Measurements from ENCODE around the gene SIRT7. TPM values are rescaled to one million over a fixed set of nuclear protein-coding genes. Genes with fewer than 3 reads are reported as not detected.

Gene SIRT7
- total RNA-seq, 2 experiments from 2014 or later, result 49.1 to 69.3 TPM

DNA sequence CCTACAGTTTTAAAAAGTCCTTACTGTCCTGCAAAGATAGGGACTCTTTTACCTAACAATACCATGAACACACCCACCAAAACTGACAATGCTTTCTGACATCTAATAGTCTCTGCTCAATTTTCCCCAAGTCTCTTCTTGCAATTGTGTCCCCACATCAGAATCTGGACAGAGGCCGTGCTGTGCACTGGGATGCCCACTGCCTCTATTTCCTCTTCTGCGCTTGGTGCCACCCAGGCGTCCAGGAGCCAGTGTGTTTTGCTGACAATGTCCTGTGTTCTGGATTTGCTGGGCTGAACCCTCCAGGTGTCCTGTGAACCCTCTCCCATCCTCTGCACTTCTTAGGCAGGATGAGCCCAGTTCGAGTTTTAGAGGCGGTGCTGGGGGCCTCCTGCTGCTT, 40.4 kb downstream of the SIRT7 start:
- Histone ChIP-seq H3K27ac (ENCODE audit: low read depth, low read length, poor library complexity, severe bottlenecking) (no peak overlapping the region), H3K4me3 (ENCODE audit: low read depth, low read length, poor library complexity, severe bottlenecking) (no peak overlapping the region), H3K36me3 (ENCODE audit: insufficient read depth, low read length) (peaks cover 63% of the 10 kb centered on the region), H3K4me1 (ENCODE audit: insufficient read depth, low read length, poor library complexity, severe bottlenecking) (peaks cover 24% of the 10 kb centered on the region), H2AFZ (ENCODE audit: low read length) (no peak overlapping the region), H3K4me2 (ENCODE audit: low read length) (no peak overlapping the region), H4K20me1 (ENCODE audit: insufficient read depth, low read length) (no peaks in the 10 kb centered on the region), H3K79me2 (ENCODE audit: insufficient read depth, low read depth, low read length) (0 out of 2 replicates have a peak, but pooled peaks cover 5% of the 10 kb centered on the region), H3K9me2 (ENCODE audit: insufficient read depth, low read length) (no peaks in the 10 kb centered on the region), H3K9me3 (ENCODE audit: low read length) (no peaks in the 10 kb centered on the region)
- no TSS peak for BruUV-seq (replicated peaks)
- intact Hi-C loops (cut with micrococcal nuclease; ENCODE audit: unreplicated experiment), result no loop called here
- no peak for DNase-seq (ENCODE audit: low spot score)
- ChIA-PET POLR2A (interaction anchor here (0.7 kb wide), 1 partner anchor 267 kb away, joined by 4 read pairs; no protein-coding TSS in a partner anchor), CTCF (ENCODE audit: unreplicated experiment) (no interaction called here)
- TF ChIP-seq, protein P1, sequence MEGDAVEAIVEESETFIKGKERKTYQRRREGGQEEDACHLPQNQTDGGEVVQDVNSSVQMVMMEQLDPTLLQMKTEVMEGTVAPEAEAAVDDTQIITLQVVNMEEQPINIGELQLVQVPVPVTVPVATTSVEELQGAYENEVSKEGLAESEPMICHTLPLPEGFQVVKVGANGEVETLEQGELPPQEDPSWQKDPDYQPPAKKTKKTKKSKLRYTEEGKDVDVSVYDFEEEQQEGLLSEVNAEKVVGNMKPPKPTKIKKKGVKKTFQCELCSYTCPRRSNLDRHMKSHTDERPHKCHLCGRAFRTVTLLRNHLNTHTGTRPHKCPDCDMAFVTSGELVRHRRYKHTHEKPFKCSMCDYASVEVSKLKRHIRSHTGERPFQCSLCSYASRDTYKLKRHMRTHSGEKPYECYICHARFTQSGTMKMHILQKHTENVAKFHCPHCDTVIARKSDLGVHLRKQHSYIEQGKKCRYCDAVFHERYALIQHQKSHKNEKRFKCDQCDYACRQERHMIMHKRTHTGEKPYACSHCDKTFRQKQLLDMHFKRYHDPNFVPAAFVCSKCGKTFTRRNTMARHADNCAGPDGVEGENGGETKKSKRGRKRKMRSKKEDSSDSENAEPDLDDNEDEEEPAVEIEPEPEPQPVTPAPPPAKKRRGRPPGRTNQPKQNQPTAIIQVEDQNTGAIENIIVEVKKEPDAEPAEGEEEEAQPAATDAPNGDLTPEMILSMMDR (conservative IDR thresholded peaks at IDR 0.05; ENCODE audit: low read length), result no peak
- no peak for TF ChIP-seq EZH2phosphoT487 (IDR thresholded peaks at IDR 0.05; ENCODE audit: borderline replicate concordance, low read depth, low read length)

GRCh38 chr17:81871387-81872230, 46.4 kb downstream of the SIRT7 start:
- peak overlapping the region; percentile 78 for H3K4me2 ChIP-seq (ENCODE audit: low read length)
- H4K20me1 ChIP-seq (ENCODE audit: insufficient read depth, low read length), result no peaks in the 10 kb centered on the region
- TSS peak; percentile 79 for BruUV-seq (replicated peaks)
- H3K9me2 ChIP-seq (ENCODE audit: insufficient read depth, low read length), result no peaks in the 10 kb centered on the region
- intact Hi-C loops (cut with micrococcal nuclease; ENCODE audit: unreplicated experiment), result loop anchor here (2.0 to 5.0 kb wide), 5 partner anchors 19 to 354 kb away; partner anchors contain the start of genes ALYREF, ANAPC11, DCXR and MAFG
- TF ChIP-seq, protein P1 (conservative IDR thresholded peaks at IDR 0.05; ENCODE audit: low read length), result peak; percentile 59
- TF ChIP-seq EZH2phosphoT487 (IDR thresholded peaks at IDR 0.05; ENCODE audit: borderline replicate concordance, low read depth, low read length), result no peak
- peaks cover 64% of the 10 kb centered on the region for H3K4me1 ChIP-seq (ENCODE audit: insufficient read depth, low read length, poor library complexity, severe bottlenecking)
- H3K36me3 ChIP-seq (ENCODE audit: insufficient read depth, low read length), result peaks cover 45% of the 10 kb centered on the region
- POLR2A ChIA-PET, result interaction anchor here (1.0 to 1.7 kb wide), 3 partner anchors 19 to 41 kb away, joined by 3 to 11 read pairs (median 4); no protein-coding TSS in a partner anchor
- H3K9me3 ChIP-seq (ENCODE audit: low read length), result no peaks in the 10 kb centered on the region
- H3K79me2 ChIP-seq (ENCODE audit: insufficient read depth, low read depth, low read length), result peaks cover 31% of the 10 kb centered on the region
- peak overlapping the region; percentile 84 for H3K27ac ChIP-seq (ENCODE audit: low read depth, low read length, poor library complexity, severe bottlenecking)
- CTCF ChIA-PET (ENCODE audit: unreplicated experiment), result no interaction called here
- H3K4me3 ChIP-seq (ENCODE audit: low read depth, low read length, poor library complexity, severe bottlenecking), result peak overlapping the region; percentile 97
- H2AFZ ChIP-seq (ENCODE audit: low read length), result peak overlapping the region; percentile 17; the same call in 1 of the 2 replicates
- DNase-seq (ENCODE audit: low spot score), result peak; percentile 96
